K562 (cell line): ENCODE results near the gene KLHDC7A.

Experiments
- ATF7 ChIP-seq: fragments of 450-650 bp; IDR thresholded peaks from 2 replicates; pipeline ENCODE4 v1.7.1; 2014; ENCODE audit warnings: mild to moderate bottlenecking, moderate library complexity
- CBX5 ChIP-seq: IDR thresholded peaks from 2 replicates; pipeline ENCODE4 v1.6.1; 2014; ENCODE audit warnings: low read depth, borderline replicate concordance
- CTCF ChIP-seq, 3 experiments: IDR thresholded peaks in 2 of 3; conservative IDR thresholded peaks in 1 of 3; 2 replicates each; pipeline ENCODE4 v1.5.1; 2011 to 2012; ENCODE audit warnings: low read length in 3 of 3, mild to moderate bottlenecking in 3 of 3, control low read depth in 2 of 3, improper control_type of control experiment in 1 of 3, inconsistent platforms in 1 of 3, low read depth in 1 of 3, mixed read lengths in 1 of 3, moderate library complexity in 1 of 3; ENCODE audit not compliant: insufficient read depth in 2 of 3
- E2F5 ChIP-seq: sonication (generic); formaldehyde crosslinking; IDR thresholded peaks from 2 replicates; pipeline ENCODE4 v1.8.0; 2022; ENCODE audit warnings: mild to moderate bottlenecking, missing genetic modification reagents
- MCM2 ChIP-seq: fragments of 450-650 bp; IDR thresholded peaks from 2 replicates; pipeline ENCODE4 v1.6.1; 2017; ENCODE audit warnings: low read depth, mild to moderate bottlenecking
- POLR2A ChIP-seq: fragments of 450-650 bp; conservative IDR thresholded peaks from 2 replicates; pipeline ENCODE4 v1.6.1; 2016
- POLR2AphosphoS2 ChIP-seq: IDR thresholded peaks from 2 replicates; pipeline ENCODE4 v1.6.1; 2012; ENCODE audit warnings: low read length, improper control_type of control experiment
- U2AF2 ChIP-seq: fragments of 200-400 bp; formaldehyde crosslinking; optimal IDR thresholded peaks from 2 replicates; pipeline ENCODE3; 2017; ENCODE audit warnings: low read depth, mild to moderate bottlenecking, low read length
- TF ChIP-seq, protein P1 (sequence below), 3 experiments: fragments of 200-800 bp in 1 of 3; sonication (Bioruptor generic) in 1 of 3; sonication (generic) in 1 of 3; formaldehyde crosslinking in 1 of 3; IDR thresholded peaks; 2 replicates each; pipeline versions ENCODE4 v1.6.1 to v1.8.0; 2016 to 2022; ENCODE audit warnings: mild to moderate bottlenecking in 2 of 3, missing compliant biosample characterization in 2 of 3, missing genetic modification characterization in 2 of 3, missing genetic modification reagents in 1 of 3
- TF ChIP-seq, protein P2 (sequence below): sonication (generic); formaldehyde crosslinking; IDR thresholded peaks from 2 replicates; pipeline ENCODE4 v1.4.0; 2020; ENCODE audit warnings: mild to moderate bottlenecking, missing genetic modification reagents

- TF ChIP-seq, protein P1, sequence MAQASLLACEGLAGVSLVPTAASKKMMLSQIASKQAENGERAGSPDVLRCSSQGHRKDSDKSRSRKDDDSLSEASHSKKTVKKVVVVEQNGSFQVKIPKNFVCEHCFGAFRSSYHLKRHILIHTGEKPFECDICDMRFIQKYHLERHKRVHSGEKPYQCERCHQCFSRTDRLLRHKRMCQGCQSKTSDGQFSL (CRISPR knock-in tag; IDR thresholded peaks at IDR 0.05), result no peak
- TF ChIP-seq, protein P1 (tag; IDR thresholded peaks at IDR 0.05), result no peak
- TF ChIP-seq CTCF (IDR thresholded peaks at IDR 0.05 in 2 of 3, conservative IDR thresholded peaks at IDR 0.05 in 1 of 3; ENCODE audit: insufficient read depth in 2 of 3, low read depth in 1 of 3, low read length in 3 of 3), result no peak
- no peak for TF ChIP-seq POLR2AphosphoS2
- no peak for TF ChIP-seq U2AF2
- no peak for TF ChIP-seq E2F5 (CRISPR knock-in tag)
- TF ChIP-seq CBX5, result no peak
- no peak for TF ChIP-seq POLR2A
- TF ChIP-seq, protein P2, sequence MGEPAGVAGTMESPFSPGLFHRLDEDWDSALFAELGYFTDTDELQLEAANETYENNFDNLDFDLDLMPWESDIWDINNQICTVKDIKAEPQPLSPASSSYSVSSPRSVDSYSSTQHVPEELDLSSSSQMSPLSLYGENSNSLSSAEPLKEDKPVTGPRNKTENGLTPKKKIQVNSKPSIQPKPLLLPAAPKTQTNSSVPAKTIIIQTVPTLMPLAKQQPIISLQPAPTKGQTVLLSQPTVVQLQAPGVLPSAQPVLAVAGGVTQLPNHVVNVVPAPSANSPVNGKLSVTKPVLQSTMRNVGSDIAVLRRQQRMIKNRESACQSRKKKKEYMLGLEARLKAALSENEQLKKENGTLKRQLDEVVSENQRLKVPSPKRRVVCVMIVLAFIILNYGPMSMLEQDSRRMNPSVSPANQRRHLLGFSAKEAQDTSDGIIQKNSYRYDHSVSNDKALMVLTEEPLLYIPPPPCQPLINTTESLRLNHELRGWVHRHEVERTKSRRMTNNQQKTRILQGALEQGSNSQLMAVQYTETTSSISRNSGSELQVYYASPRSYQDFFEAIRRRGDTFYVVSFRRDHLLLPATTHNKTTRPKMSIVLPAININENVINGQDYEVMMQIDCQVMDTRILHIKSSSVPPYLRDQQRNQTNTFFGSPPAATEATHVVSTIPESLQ (CRISPR knock-in tag), result no peak
- TF ChIP-seq ATF7, result no peak
- no peak for TF ChIP-seq MCM2
These were observed 17.7 kb upstream of the KLHDC7A start for GRCh38 chr1:18463063-18463462.
